ENCODE measurements around the gene TES.

The TES gene

GRCh38 chr7:116165717-116166116 is 44.6 kb upstream of the TES start:
- TF ChIP-seq CTCF (IDR thresholded peaks at IDR 0.05; ENCODE audit: low read depth, low read length, missing control alignments), result no peak
- in situ Hi-C loops (cut with HindIII; ENCODE audit: low pct_ligation_motif_present, low sequenced_read_pairs), result no loop called here
- Histone ChIP-seq H3K4me3 (ENCODE audit: low read depth, low read length) (no peak overlapping the region), H3K27me3 (replicated peaks) (no peaks in the 10 kb centered on the region), H3K36me3 (replicated peaks) (no peaks in the 10 kb centered on the region), H3K27ac (no peak overlapping the region)
- DNase-seq, result no peak

- H3K4me3 ChIP-seq (ENCODE audit: low read depth, low read length), result no peak overlapping the region
- no peak overlapping the region for H3K27ac ChIP-seq
- H3K27me3 ChIP-seq (replicated peaks), result no peaks in the 10 kb centered on the region
- no peak for TF ChIP-seq CTCF (IDR thresholded peaks at IDR 0.05; ENCODE audit: low read depth, low read length, missing control alignments)
- in situ Hi-C loops (cut with HindIII; ENCODE audit: low pct_ligation_motif_present, low sequenced_read_pairs), result no loop called here
- no peaks in the 10 kb centered on the region for H3K36me3 ChIP-seq (replicated peaks)
- no peak for DNase-seq
These were observed 44.2 kb upstream of the TES start for GRCh38 chr7:116166156-116166555.

GRCh38 chr7:116167177-116167576 is 43.2 kb upstream of the TES start:
- no peaks in the 10 kb centered on the region for H3K27me3 ChIP-seq (replicated peaks)
- DNase-seq, result no peak
- H3K27ac ChIP-seq, result no peak overlapping the region
- H3K4me3 ChIP-seq (ENCODE audit: low read depth, low read length), result no peak overlapping the region
- TF ChIP-seq CTCF (IDR thresholded peaks at IDR 0.05; ENCODE audit: low read depth, low read length, missing control alignments), result peak; percentile 52
- H3K36me3 ChIP-seq (replicated peaks), result no peaks in the 10 kb centered on the region
- in situ Hi-C loops (cut with HindIII; ENCODE audit: low pct_ligation_motif_present, low sequenced_read_pairs), result no loop called here

- no peak for DNase-seq
- Histone ChIP-seq H3K36me3 (replicated peaks) (no peaks in the 10 kb centered on the region), H3K4me3 (ENCODE audit: low read depth, low read length) (no peak overlapping the region), H3K27ac (peak overlapping the region; percentile 44), H3K27me3 (replicated peaks) (no peaks in the 10 kb centered on the region)
- in situ Hi-C loops (cut with HindIII; ENCODE audit: low pct_ligation_motif_present, low sequenced_read_pairs), result no loop called here
- no peak for TF ChIP-seq CTCF (IDR thresholded peaks at IDR 0.05; ENCODE audit: low read depth, low read length, missing control alignments)
These were observed 41.3 kb upstream of the TES start for GRCh38 chr7:116169060-116169459.

- Histone ChIP-seq H3K27ac (no peak overlapping the region), H3K4me3 (ENCODE audit: low read depth, low read length) (no peak overlapping the region), H3K36me3 (replicated peaks) (no peaks in the 10 kb centered on the region), H3K27me3 (replicated peaks) (no peaks in the 10 kb centered on the region)
- in situ Hi-C loops (cut with HindIII; ENCODE audit: low pct_ligation_motif_present, low sequenced_read_pairs), result no loop called here
- TF ChIP-seq CTCF (IDR thresholded peaks at IDR 0.05; ENCODE audit: low read depth, low read length, missing control alignments), result no peak
- DNase-seq, result no peak
These were observed 40.2 kb upstream of the TES start for GRCh38 chr7:116170180-116170579.

DNA sequence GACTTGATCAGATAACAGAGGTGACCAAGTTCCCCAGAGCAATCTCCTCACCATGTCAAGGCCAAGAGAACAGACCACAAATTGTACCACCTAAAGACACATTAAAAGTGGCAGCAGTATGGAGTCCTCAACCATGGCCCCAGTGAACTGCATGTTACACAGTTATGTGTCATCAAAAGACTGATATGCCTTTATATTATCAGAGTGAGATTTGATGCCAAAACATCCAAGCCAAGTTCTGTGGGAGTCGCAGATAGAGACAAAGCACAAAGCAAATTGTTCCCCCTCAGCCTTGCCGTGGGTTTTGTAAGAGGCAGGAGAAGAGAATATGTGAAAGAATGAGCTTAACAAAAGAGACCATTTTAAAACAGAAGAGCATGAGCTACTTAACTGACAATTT is 39.2 kb upstream of the TES start:
- TF ChIP-seq CTCF (IDR thresholded peaks at IDR 0.05; ENCODE audit: low read depth, low read length, missing control alignments), result no peak
- H3K27ac ChIP-seq, result no peak overlapping the region
- in situ Hi-C loops (cut with HindIII; ENCODE audit: low pct_ligation_motif_present, low sequenced_read_pairs), result no loop called here
- no peaks in the 10 kb centered on the region for H3K36me3 ChIP-seq (replicated peaks)
- no peak for DNase-seq
- H3K4me3 ChIP-seq (ENCODE audit: low read depth, low read length), result no peak overlapping the region
- H3K27me3 ChIP-seq (replicated peaks), result no peaks in the 10 kb centered on the region

Data from brain microvascular endothelial cell (primary cell).